Caco-2 (cell line): ENCODE data around the gene ZFAND2B. TPM values are rescaled to one million over a fixed set of nuclear protein-coding genes. Genes with fewer than 3 reads are reported as not detected.
A peak's percentile ranks its signal among the peaks of the same experiment; 100 is the strongest.

ENCODE experiments used
- BruUV-seq: library from RNA; stranded (reverse); fragments of 400-500 nt; replicated peaks from 2 replicates; lab custom pipeline; 2021; lab: Mats Ljungman, UMichigan
- CTCF ChIA-PET: fragments of 300-600 bp; sonication (Branson Sonifier 250); formaldehyde crosslinking; loops from one replicate; lab custom pipeline; 2022; ENCODE audit warnings: antibody characterized with exemption; lab: Charles Lee
- POLR2A ChIA-PET: fragments of 300-600 bp; sonication (Branson Sonifier 250); formaldehyde crosslinking; loops from one replicate; lab custom pipeline; 2022; ENCODE audit warnings: antibody characterized with exemption; lab: Charles Lee
- DNase-seq, 2 experiments: peaks; one replicate each; pipeline versions ENCODE4 v3.0.0 to v3.0.0-alpha.2; 2020 to 2022
- H3K27me3 ChIP-seq: replicated peaks from 2 replicates; pipeline ENCODE4 v1.6.0; 2011; ENCODE audit warnings: low read length; ENCODE audit not compliant: control insufficient read depth, insufficient read depth
- H3K36me3 ChIP-seq: 2 replicates; pipeline ENCODE4 v1.5.1; 2011; ENCODE audit warnings: low read length; ENCODE audit not compliant: control insufficient read depth, insufficient read depth
- H3K4me1 ChIP-seq: fragments of 250-450 bp; sonication (Bioruptor Pico); 2 replicates; pipeline ENCODE4 v1.5.1; 2020; ENCODE audit warnings: mild to moderate bottlenecking
- H3K4me3 ChIP-seq: 2 replicates; pipeline ENCODE4 v1.5.1; 2011; ENCODE audit warnings: low read depth, mild to moderate bottlenecking, control low read depth, low read length
- H3K9me3 ChIP-seq: fragments of 250-450 bp; sonication (Bioruptor Pico); 2 replicates; pipeline ENCODE4 v1.5.1; 2020; ENCODE audit warnings: mild to moderate bottlenecking, moderate library complexity
- H3K27ac Mint-ChIP-seq: one replicate; pipeline ENCODE4 v1.8.0; 2022; ENCODE audit warnings: mixed read lengths; ENCODE audit not compliant: unreplicated experiment
- H3K27me3 Mint-ChIP-seq: one replicate; pipeline ENCODE4 v1.8.0; 2022; ENCODE audit warnings: mixed read lengths; ENCODE audit not compliant: insufficient read depth, unreplicated experiment
- H3K36me3 Mint-ChIP-seq: one replicate; pipeline ENCODE4 v1.8.0; 2022; ENCODE audit warnings: mild to moderate bottlenecking, mixed read lengths; ENCODE audit not compliant: insufficient read depth, unreplicated experiment
- H3K4me1 Mint-ChIP-seq: one replicate; pipeline ENCODE4 v1.8.0; 2022; ENCODE audit warnings: low read depth, mixed read lengths; ENCODE audit not compliant: unreplicated experiment
- H3K4me3 Mint-ChIP-seq: one replicate; pipeline ENCODE4 v1.8.0; 2022; ENCODE audit warnings: mild to moderate bottlenecking, moderate library complexity, mixed read lengths; ENCODE audit not compliant: unreplicated experiment
- H3K9me3 Mint-ChIP-seq: one replicate; pipeline ENCODE4 v1.8.0; 2022; ENCODE audit warnings: mixed read lengths; ENCODE audit not compliant: unreplicated experiment
- CTCF ChIP-seq, 2 experiments: fragments of 200-600 bp in 1 of 2; IDR thresholded peaks; 1 replicate in 1 of 2; 2 replicates in 1 of 2; pipeline versions ENCODE4 v1.5.1 to v1.8.0; 2011 to 2022; ENCODE audit warnings: antibody characterized with exemption in 1 of 2, control low read depth in 1 of 2, inconsistent platforms in 1 of 2, low read depth in 1 of 2, low read length in 1 of 2, mild to moderate bottlenecking in 1 of 2, moderate library complexity in 1 of 2; ENCODE audit not compliant: insufficient read depth in 1 of 2, severe bottlenecking in 1 of 2, unreplicated experiment in 1 of 2
- intact Hi-C: fragments of 100-400 bp; cut with micrococcal nuclease; formaldehyde crosslinking; loops from one replicate; pipeline ENCODE4 v1.10.0; 2022; ENCODE audit not compliant: unreplicated experiment
- total RNA-seq: library from RNA; stranded (reverse); gene quantifications from 2 replicates; pipeline ENCODE4 v1.2.3, GENCODE V29; 2022

Gene ZFAND2B
- total RNA-seq, 1 experiment from 2014 or later = 41.8 TPM

DNA sequence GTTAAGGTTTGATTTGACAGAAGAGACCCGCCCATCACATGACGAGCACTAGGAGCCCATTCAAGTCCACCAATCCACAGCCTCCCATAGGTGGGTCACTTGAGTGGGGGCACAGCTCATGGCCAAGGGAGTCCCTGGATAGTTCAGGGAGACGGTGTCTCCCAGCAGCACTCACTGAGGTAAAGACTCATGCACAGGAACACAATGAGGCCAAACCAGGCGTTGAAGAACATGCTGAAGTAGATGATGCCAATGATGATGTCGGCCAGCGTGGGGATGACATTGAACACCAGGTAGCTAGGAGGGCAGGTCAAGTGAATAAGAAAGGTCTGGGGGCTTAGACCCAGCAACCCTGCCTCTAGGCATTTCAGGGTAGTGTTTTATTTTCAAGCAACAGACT lies 8.2 kb downstream of the ZFAND2B start:
- peaks cover 18% of the 10 kb centered on the region for H3K4me1 ChIP-seq
- no peaks in the 10 kb centered on the region for H3K27me3 Mint-ChIP-seq
- TF ChIP-seq CTCF (IDR thresholded peaks at IDR 0.05; ENCODE audit: insufficient read depth in 1 of 2, low read depth in 1 of 2, low read length in 1 of 2, severe bottlenecking in 1 of 2, unreplicated experiment in 1 of 2) = no peak
- H3K27me3 ChIP-seq = no peaks in the 10 kb centered on the region
- no peak for DNase-seq
- H3K27ac Mint-ChIP-seq = no peak overlapping the region
- intact Hi-C loops = loop anchor here (5.0 kb wide), 1 partner anchor 173 kb away; the partner anchor contains the start of gene DNPEP
- no TSS peak for BruUV-seq
- no peak overlapping the region for H3K4me3 Mint-ChIP-seq
- ChIA-PET POLR2A (no interaction called here), CTCF (no interaction called here)
- H3K9me3 ChIP-seq = no peaks in the 10 kb centered on the region
- no peak overlapping the region for H3K4me3 ChIP-seq
- H3K4me1 Mint-ChIP-seq = no peaks in the 10 kb centered on the region
- peaks cover 13% of the 10 kb centered on the region for H3K36me3 ChIP-seq
- peaks cover 62% of the 10 kb centered on the region for H3K36me3 Mint-ChIP-seq
- H3K9me3 Mint-ChIP-seq = no peaks in the 10 kb centered on the region

- DNase-seq = no peak
- H3K4me1 ChIP-seq = peaks cover 18% of the 10 kb centered on the region
- H3K9me3 ChIP-seq = no peaks in the 10 kb centered on the region
- no peaks in the 10 kb centered on the region for H3K9me3 Mint-ChIP-seq
- no TSS peak for BruUV-seq
- no peak for TF ChIP-seq CTCF (IDR thresholded peaks at IDR 0.05; ENCODE audit: insufficient read depth in 1 of 2, low read depth in 1 of 2, low read length in 1 of 2, severe bottlenecking in 1 of 2, unreplicated experiment in 1 of 2)
- CTCF ChIA-PET = interaction anchor here (0.6 kb wide), 1 partner anchor 45 kb away, joined by 3 read pairs; no protein-coding TSS in a partner anchor
- H3K4me3 ChIP-seq = no peak overlapping the region
- H3K4me3 Mint-ChIP-seq = no peak overlapping the region
- POLR2A ChIA-PET = interaction anchor here (2.6 kb wide), 1 partner anchor 9 kb away, joined by 29 read pairs; the partner anchor contains the start of gene ZFAND2B
- no peaks in the 10 kb centered on the region for H3K27me3 ChIP-seq
- H3K27ac Mint-ChIP-seq = peak overlapping the region; percentile 95
- no peaks in the 10 kb centered on the region for H3K4me1 Mint-ChIP-seq
- H3K36me3 ChIP-seq = peaks cover 9% of the 10 kb centered on the region
- H3K27me3 Mint-ChIP-seq = no peaks in the 10 kb centered on the region
- peaks cover 54% of the 10 kb centered on the region for H3K36me3 Mint-ChIP-seq
- intact Hi-C loops = loop anchor here (5.0 kb wide), 1 partner anchor 171 kb away; the partner anchor contains the start of gene DNPEP
These were observed 9.4 kb downstream of the ZFAND2B start for GRCh38 chr2:219215871-219216534.

GRCh38 chr2:219216535-219216915 lies 9.9 kb downstream of the ZFAND2B start:
- H3K4me3 ChIP-seq = no peak overlapping the region
- peaks cover 7% of the 10 kb centered on the region for H3K36me3 ChIP-seq
- H3K27ac Mint-ChIP-seq = peak overlapping the region; percentile 95
- H3K4me1 Mint-ChIP-seq = no peaks in the 10 kb centered on the region
- no peak for DNase-seq
- no peaks in the 10 kb centered on the region for H3K9me3 Mint-ChIP-seq
- ChIA-PET POLR2A (interaction anchor here (2.6 kb wide), 1 partner anchor 9 kb away, joined by 29 read pairs; the partner anchor contains the start of gene ZFAND2B), CTCF (interaction anchor here (0.6 to 2.0 kb wide), 3 partner anchors 10 to 62 kb away, joined by 3 to 8 read pairs (median 8); partner anchors contain the start of genes DNAJB2 and ZFAND2B)
- peaks cover 18% of the 10 kb centered on the region for H3K4me1 ChIP-seq
- no peak for TF ChIP-seq CTCF (IDR thresholded peaks at IDR 0.05; ENCODE audit: insufficient read depth in 1 of 2, low read depth in 1 of 2, low read length in 1 of 2, severe bottlenecking in 1 of 2, unreplicated experiment in 1 of 2)
- H3K36me3 Mint-ChIP-seq = peaks cover 49% of the 10 kb centered on the region
- no peaks in the 10 kb centered on the region for H3K27me3 ChIP-seq
- H3K27me3 Mint-ChIP-seq = no peaks in the 10 kb centered on the region
- H3K9me3 ChIP-seq = no peaks in the 10 kb centered on the region
- BruUV-seq = no TSS peak
- intact Hi-C loops = loop anchor here (5.0 kb wide), 1 partner anchor 171 kb away; the partner anchor contains the start of gene DNPEP
- peak overlapping the region; percentile 58 for H3K4me3 Mint-ChIP-seq
